Stomach (tissue), 9 donors: ENCODE data around the gene GPR22. TPM values are rescaled to one million over a fixed set of nuclear protein-coding genes. Genes with fewer than 3 reads are reported as not detected.

ENCODE experiments used
- DNase-seq, 2 donors: peaks; one replicate each; pipeline versions ENCODE4 v3.0.0 to v3.0.0-alpha.2; 2013 to 2019
- H3K27ac ChIP-seq, 5 donors: fragments of 200-600 bp in 4 of 5; sonication (generic) in 4 of 5; one replicate each; pipeline ENCODE4 v1.5.1; 2013 to 2019; ENCODE audit warnings: mild to moderate bottlenecking in 1 of 5, moderate library complexity in 1 of 5
- H3K27me3 ChIP-seq, 3 donors: fragments of 200-600 bp; sonication (generic); one replicate each; pipeline ENCODE4 v1.5.1; 2017 to 2019; ENCODE audit warnings: mixed run types in 1 of 3
- H3K36me3 ChIP-seq, 4 donors: fragments of 200-600 bp; sonication (generic); 1 replicate in 3 of 4; 2 replicates in 1 of 4; pipeline ENCODE4 v1.5.1; 2016 to 2019
- H3K4me1 ChIP-seq, 4 donors: fragments of 200-600 bp; sonication (generic); one replicate each; pipeline ENCODE4 v1.5.1; 2016 to 2019
- H3K4me3 ChIP-seq, 4 donors: fragments of 200-600 bp; sonication (generic) in 3 of 4; one replicate each; pipeline ENCODE4 v1.5.1; 2016 to 2019; ENCODE audit warnings: mild to moderate bottlenecking in 1 of 4
- H3K9me3 ChIP-seq, 4 donors: fragments of 200-600 bp; sonication (generic); one replicate each; pipeline ENCODE4 v1.5.1; 2016 to 2019
- EP300 ChIP-seq: sonication (generic); formaldehyde crosslinking; IDR thresholded peaks from one replicate; pipeline ENCODE4 v1.6.1; 2017; ENCODE audit warnings: antibody characterized with exemption
- POLR2A ChIP-seq, 4 donors: fragments of 450-650 bp; IDR thresholded peaks; one replicate each; pipeline ENCODE4 v1.6.1; 2016; ENCODE audit warnings: antibody characterized with exemption in 4 of 4, control low read depth in 2 of 4, mild to moderate bottlenecking in 1 of 4, moderate library complexity in 1 of 4
- POLR2AphosphoS5 ChIP-seq, 3 donors: sonication (generic); formaldehyde crosslinking; IDR thresholded peaks; one replicate each; pipeline ENCODE4 v1.6.1; 2016; ENCODE audit warnings: antibody characterized with exemption in 3 of 3
- WGBS, 5 donors: extraction: QIAGEN DNeasy Blood & Tissue Kit in 3 of 5; methylation state at CpG; one replicate each; pipeline versions ENCODE4 v1.1.5 to v1.1.7; 2013 to 2018; 5-methylcytosine and 5-hydroxymethylcytosine counted together
- intact Hi-C: fragments of 100-400 bp; cut with DNase I; formaldehyde crosslinking; loops from one replicate; pipeline ENCODE4 v1.15.1; 2023; ENCODE audit warnings: low total_unique reads
- polyA plus RNA-seq, 3 donors: library from polyadenylated mRNA; stranded (reverse); fragments of 200-250 nt; gene quantifications; one replicate each; pipeline ENCODE4 v1.2.3, GENCODE V29; 2013
- total RNA-seq, 5 donors: library from RNA; depleted of rRNA; stranded (reverse); fragments of >200 nt; gene quantifications; one replicate each; pipeline versions ENCODE4 v1.1.0 to v1.2.3, GENCODE V29; 2014 to 2016
- TF ChIP-seq, protein P1 (sequence below), 7 experiments: fragments of 450-650 bp in 4 of 7; fragments of 200-600 bp in 3 of 7; sonication (generic) in 3 of 7; IDR thresholded peaks; one replicate each; pipeline ENCODE4 v1.5.1; 2016 to 2019; ENCODE audit warnings: antibody characterized with exemption in 7 of 7, control low read depth in 2 of 7, mild to moderate bottlenecking in 1 of 7
- donor health status: healthy with polysubstance abuse.
- donor health status: Bipolar disorder and iron deficiency.
- donor health status: healthy.

GPR22 gene
- total and polyA plus RNA-seq, 8 donors = 0.05 to 1.5 TPM; not detected in 6

DNA sequence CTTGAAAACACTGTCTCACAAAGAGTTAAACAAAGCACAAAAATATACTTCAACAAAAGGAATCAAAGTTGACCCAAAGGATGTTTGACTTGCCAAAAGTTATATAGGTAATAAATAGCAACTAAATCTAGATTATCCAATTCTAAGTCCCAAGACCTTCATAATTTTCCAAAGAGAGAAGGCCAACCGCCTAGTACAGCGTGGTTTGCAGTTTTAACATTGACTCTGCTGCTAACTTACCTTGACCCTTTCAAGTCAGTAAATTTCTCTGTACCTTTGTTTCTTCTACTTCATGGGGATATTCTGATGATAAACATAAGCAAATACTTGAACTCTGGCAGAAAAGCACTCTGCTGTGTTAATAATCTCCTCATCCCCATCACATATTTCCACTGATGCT lies 1.9 kb upstream of the GPR22 start:
- no peak overlapping the region for H3K27ac ChIP-seq
- WGBS, 5 donors = 84 to 99% (median 88%) methylated on average over 2 of the region's 2 CpGs
- no peaks in the 10 kb centered on the region for H3K4me1 ChIP-seq
- H3K9me3 ChIP-seq = no peaks in the 10 kb centered on the region
- intact Hi-C loops = no loop called here
- H3K27me3 ChIP-seq = no peaks in the 10 kb centered on the region
- no peak overlapping the region for H3K4me3 ChIP-seq
- no peak for DNase-seq
- TF ChIP-seq, protein P1, sequence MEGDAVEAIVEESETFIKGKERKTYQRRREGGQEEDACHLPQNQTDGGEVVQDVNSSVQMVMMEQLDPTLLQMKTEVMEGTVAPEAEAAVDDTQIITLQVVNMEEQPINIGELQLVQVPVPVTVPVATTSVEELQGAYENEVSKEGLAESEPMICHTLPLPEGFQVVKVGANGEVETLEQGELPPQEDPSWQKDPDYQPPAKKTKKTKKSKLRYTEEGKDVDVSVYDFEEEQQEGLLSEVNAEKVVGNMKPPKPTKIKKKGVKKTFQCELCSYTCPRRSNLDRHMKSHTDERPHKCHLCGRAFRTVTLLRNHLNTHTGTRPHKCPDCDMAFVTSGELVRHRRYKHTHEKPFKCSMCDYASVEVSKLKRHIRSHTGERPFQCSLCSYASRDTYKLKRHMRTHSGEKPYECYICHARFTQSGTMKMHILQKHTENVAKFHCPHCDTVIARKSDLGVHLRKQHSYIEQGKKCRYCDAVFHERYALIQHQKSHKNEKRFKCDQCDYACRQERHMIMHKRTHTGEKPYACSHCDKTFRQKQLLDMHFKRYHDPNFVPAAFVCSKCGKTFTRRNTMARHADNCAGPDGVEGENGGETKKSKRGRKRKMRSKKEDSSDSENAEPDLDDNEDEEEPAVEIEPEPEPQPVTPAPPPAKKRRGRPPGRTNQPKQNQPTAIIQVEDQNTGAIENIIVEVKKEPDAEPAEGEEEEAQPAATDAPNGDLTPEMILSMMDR (IDR thresholded peaks at IDR 0.05) = no peak
- TF ChIP-seq POLR2A (IDR thresholded peaks at IDR 0.05) (no peak), POLR2AphosphoS5 (IDR thresholded peaks at IDR 0.05) (no peak), EP300 (no peak)
- H3K36me3 ChIP-seq = no peaks in the 10 kb centered on the region

DNA sequence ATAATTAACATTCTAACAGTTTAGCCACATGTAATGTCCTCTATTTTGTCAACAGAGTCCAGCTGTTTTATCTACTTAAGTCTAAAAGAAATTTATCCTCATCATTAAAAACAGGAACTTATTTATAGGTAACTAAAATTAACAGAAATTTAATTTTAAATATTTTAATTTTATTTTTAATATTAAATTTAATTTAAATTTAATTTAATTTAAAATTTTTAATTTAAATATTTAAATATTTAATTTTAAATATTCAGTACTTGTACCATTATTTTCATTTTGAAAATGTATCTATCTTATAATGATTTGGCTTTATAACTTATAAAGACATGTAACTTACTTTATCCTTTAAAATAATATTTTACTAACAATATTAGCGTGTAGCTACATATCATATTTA lies 1.0 kb upstream of the GPR22 start:
- H3K4me3 ChIP-seq = no peak overlapping the region
- no peaks in the 10 kb centered on the region for H3K4me1 ChIP-seq
- no peaks in the 10 kb centered on the region for H3K27me3 ChIP-seq
- no peaks in the 10 kb centered on the region for H3K9me3 ChIP-seq
- H3K27ac ChIP-seq = no peak overlapping the region
- no peaks in the 10 kb centered on the region for H3K36me3 ChIP-seq
- intact Hi-C loops = no loop called here
- TF ChIP-seq POLR2A (IDR thresholded peaks at IDR 0.05) (no peak), EP300 (no peak), POLR2AphosphoS5 (IDR thresholded peaks at IDR 0.05) (no peak)
- TF ChIP-seq, protein P1 (IDR thresholded peaks at IDR 0.05) = no peak
- DNase-seq = no peak
- WGBS, 5 donors = 93 to 100% (median 98%) methylated on average over 1 of the region's 1 CpG

DNA sequence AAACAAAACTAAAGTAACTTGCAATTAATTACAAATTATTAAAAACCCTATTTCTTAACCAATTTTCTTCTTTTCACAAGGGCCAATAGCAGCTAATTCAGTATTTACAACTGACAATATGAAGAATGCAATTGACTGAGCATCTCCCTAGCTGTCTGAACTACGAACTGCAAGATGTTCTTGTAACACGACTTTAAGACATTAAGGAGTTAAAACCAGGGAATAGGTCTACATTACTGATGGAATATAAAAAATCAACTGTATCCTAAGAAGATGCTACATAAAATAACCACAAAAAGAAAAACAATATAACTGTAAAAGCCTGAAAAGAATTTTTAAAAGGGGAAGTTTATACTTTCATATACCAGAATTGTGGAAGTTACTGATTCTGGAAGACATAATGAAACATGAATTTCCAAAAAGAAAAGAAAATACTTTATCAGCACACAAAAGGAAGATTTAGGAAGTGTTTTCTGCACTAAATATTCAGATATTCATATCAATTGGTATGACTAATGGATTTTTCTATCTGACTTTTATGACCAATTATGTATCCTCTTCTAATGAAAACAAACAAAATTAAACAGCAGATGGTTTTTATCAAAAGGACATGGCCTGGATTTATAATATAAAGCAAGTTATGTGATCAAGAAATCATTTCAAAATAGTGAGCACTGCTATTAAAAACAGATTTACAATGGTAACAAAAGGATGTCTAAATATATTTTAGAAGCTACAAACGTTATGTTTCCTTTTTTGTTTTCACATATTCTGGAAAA lies 1.6 kb downstream of the GPR22 start:
- TF ChIP-seq POLR2AphosphoS5 (IDR thresholded peaks at IDR 0.05) (no peak), EP300 (no peak), POLR2A (IDR thresholded peaks at IDR 0.05) (no peak)
- TF ChIP-seq, protein P1 (IDR thresholded peaks at IDR 0.05) = no peak
- WGBS, 5 donors = 66 to 71% (median 68%) methylated on average over 3 of the region's 3 CpGs
- H3K4me3 ChIP-seq = no peak overlapping the region
- no peaks in the 10 kb centered on the region for H3K9me3 ChIP-seq
- intact Hi-C loops = no loop called here
- H3K27me3 ChIP-seq = no peaks in the 10 kb centered on the region
- H3K36me3 ChIP-seq = no peaks in the 10 kb centered on the region
- DNase-seq = no peak
- peaks cover 0 to under 1% (median 0%) of the 10 kb centered on the region in 4 donors for H3K4me1 ChIP-seq
- H3K27ac ChIP-seq = no peak overlapping the region

DNA sequence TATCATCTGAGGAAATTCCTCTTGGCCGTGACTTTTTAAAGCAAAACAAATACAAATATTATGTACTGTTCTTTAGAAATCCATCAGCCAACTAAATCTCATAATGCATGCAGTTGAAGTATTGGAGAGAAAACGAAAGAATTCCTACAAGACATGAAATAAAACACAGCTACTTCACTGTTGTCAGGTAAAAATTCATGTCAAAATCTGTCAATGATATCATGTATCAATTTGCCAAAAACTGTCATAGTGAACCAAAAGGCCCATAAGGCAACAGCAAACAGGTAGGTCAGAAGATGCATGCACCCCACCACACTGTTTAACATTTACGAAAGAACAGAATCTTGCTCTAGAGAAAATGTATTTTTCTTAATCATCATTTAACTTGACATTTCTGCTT lies 2.3 kb downstream of the GPR22 start:
- H3K4me1 ChIP-seq = peaks cover 0 to 6% (median 2%) of the 10 kb centered on the region in 4 donors
- H3K36me3 ChIP-seq = no peaks in the 10 kb centered on the region
- H3K27me3 ChIP-seq = no peaks in the 10 kb centered on the region
- H3K27ac ChIP-seq = no peak overlapping the region
- DNase-seq = no peak
- WGBS, 5 donors = 50 to 75% (median 62%) methylated on average over 3 of the region's 3 CpGs
- no peaks in the 10 kb centered on the region for H3K9me3 ChIP-seq
- TF ChIP-seq POLR2AphosphoS5 (IDR thresholded peaks at IDR 0.05) = no peak
- no peak for TF ChIP-seq EP300
- TF ChIP-seq, protein P1 (IDR thresholded peaks at IDR 0.05) = no peak
- no peak for TF ChIP-seq POLR2A (IDR thresholded peaks at IDR 0.05)
- intact Hi-C loops = no loop called here
- no peak overlapping the region for H3K4me3 ChIP-seq
